Stomach (tissue), 4 donors: ENCODE results near the gene GABRG3.

Source experiments
- POLR2A ChIP-seq, 4 donors: fragments of 450-650 bp; IDR thresholded peaks; one replicate each; pipeline ENCODE4 v1.6.1; 2016; ENCODE audit warnings: antibody characterized with exemption in 4 of 4, control low read depth in 2 of 4, mild to moderate bottlenecking in 1 of 4, moderate library complexity in 1 of 4
- POLR2AphosphoS5 ChIP-seq, 3 donors: sonication (generic); formaldehyde crosslinking; IDR thresholded peaks; one replicate each; pipeline ENCODE4 v1.6.1; 2016; ENCODE audit warnings: antibody characterized with exemption in 3 of 3

GRCh38 chr15:27473845-27474244 is 502.9 kb downstream of the GABRG3 start:
- TF ChIP-seq POLR2A (IDR thresholded peaks at IDR 0.05) (no peak), POLR2AphosphoS5 (IDR thresholded peaks at IDR 0.05) (no peak)
